Measurements from ENCODE around the gene SUGP1.

The SUGP1 gene

GRCh38 chr19:19250196-19250801 is 70.0 kb downstream of the SUGP1 start:
- DNase-seq (ENCODE audit: low read depth): no peak
- no peak for TF ChIP-seq CTCF (IDR thresholded peaks at IDR 0.05; ENCODE audit: low read length, missing control alignments)
- H3K4me3 ChIP-seq (replicated peaks; ENCODE audit: low read depth, low read length): no peak overlapping the region

GRCh38 chr19:19240476-19240875 is 79.8 kb downstream of the SUGP1 start:
- TF ChIP-seq CTCF (IDR thresholded peaks at IDR 0.05; ENCODE audit: low read length, missing control alignments): no peak
- no peak overlapping the region for H3K4me3 ChIP-seq (replicated peaks; ENCODE audit: low read depth, low read length)
- DNase-seq (ENCODE audit: low read depth): no peak

GRCh38 chr19:19239675-19240074 is 80.6 kb downstream of the SUGP1 start:
- DNase-seq (ENCODE audit: low read depth): no peak
- no peak overlapping the region for H3K4me3 ChIP-seq (replicated peaks; ENCODE audit: low read depth, low read length)
- no peak for TF ChIP-seq CTCF (IDR thresholded peaks at IDR 0.05; ENCODE audit: low read length, missing control alignments)

GRCh38 chr19:19238126-19238894 is 82.0 kb downstream of the SUGP1 start:
- no peak overlapping the region for H3K4me3 ChIP-seq (replicated peaks; ENCODE audit: low read depth, low read length)
- TF ChIP-seq CTCF (IDR thresholded peaks at IDR 0.05; ENCODE audit: low read length, missing control alignments): no peak
- DNase-seq (ENCODE audit: low read depth): no peak

GRCh38 chr19:19236173-19236572 is 84.1 kb downstream of the SUGP1 start:
- DNase-seq (ENCODE audit: low read depth): no peak
- no peak overlapping the region for H3K4me3 ChIP-seq (replicated peaks; ENCODE audit: low read depth, low read length)
- no peak for TF ChIP-seq CTCF (IDR thresholded peaks at IDR 0.05; ENCODE audit: low read length, missing control alignments)

GRCh38 chr19:19234220-19234816 is 86.0 kb downstream of the SUGP1 start:
- DNase-seq (ENCODE audit: low read depth): no peak
- H3K4me3 ChIP-seq (replicated peaks; ENCODE audit: low read depth, low read length): no peak overlapping the region
- no peak for TF ChIP-seq CTCF (IDR thresholded peaks at IDR 0.05; ENCODE audit: low read length, missing control alignments)

Data from fibroblast of pulmonary artery (primary cell).